ENCODE data around the gene CRKL. TPM values are rescaled to one million over a fixed set of nuclear protein-coding genes. Genes with fewer than 3 reads are reported as not detected.

CRKL gene
- total RNA-seq, 2 experiments from 2014 or later: 57.7 to 70.9 TPM

DNA sequence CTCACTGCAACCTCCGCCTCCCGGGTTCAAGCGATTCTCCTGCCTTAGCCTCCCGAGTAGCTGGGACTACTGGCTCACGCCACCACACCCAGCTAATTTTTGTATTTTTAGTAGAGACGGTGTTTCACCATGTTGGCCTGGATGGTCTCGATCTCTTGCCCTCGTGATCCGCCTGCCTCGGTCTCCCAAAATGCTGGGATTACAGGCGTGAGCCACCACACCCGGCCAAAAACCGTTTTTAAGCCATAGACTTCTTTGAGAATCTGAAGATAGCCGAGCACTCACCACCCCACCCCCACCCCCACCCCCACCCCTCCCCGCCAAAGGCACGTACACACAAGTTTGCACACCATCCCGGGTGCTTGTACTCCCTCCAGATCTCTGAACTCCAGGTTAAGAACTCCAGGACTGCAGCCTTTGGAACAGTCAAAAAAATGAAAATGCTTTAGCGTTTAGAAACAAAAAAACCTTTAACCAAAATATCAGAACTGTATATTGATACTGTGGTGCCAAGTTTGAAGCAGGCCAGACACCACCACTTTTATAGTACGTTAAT is 1.5 kb downstream of the CRKL start:
- Histone ChIP-seq H3K27ac (ENCODE audit: low read depth, low read length, poor library complexity, severe bottlenecking) (peak overlapping the region; percentile 70), H3K9me3 (ENCODE audit: low read length) (no peaks in the 10 kb centered on the region), H3K79me2 (ENCODE audit: insufficient read depth, low read depth, low read length) (peaks cover 64% of the 10 kb centered on the region), H2AFZ (ENCODE audit: low read length) (no peak overlapping the region), H4K20me1 (ENCODE audit: insufficient read depth, low read length) (peaks cover 26% of the 10 kb centered on the region), H3K36me3 (ENCODE audit: insufficient read depth, low read length) (peaks cover 30% of the 10 kb centered on the region), H3K4me3 (ENCODE audit: low read depth, low read length, poor library complexity, severe bottlenecking) (peak overlapping the region; percentile 97), H3K4me1 (ENCODE audit: insufficient read depth, low read length, poor library complexity, severe bottlenecking) (peaks cover 29% of the 10 kb centered on the region), H3K4me2 (ENCODE audit: low read length) (peak overlapping the region; percentile 75), H3K9me2 (ENCODE audit: insufficient read depth, low read length) (no peaks in the 10 kb centered on the region)
- no peak for TF ChIP-seq EZH2phosphoT487 (IDR thresholded peaks at IDR 0.05; ENCODE audit: borderline replicate concordance, low read depth, low read length)
- TF ChIP-seq, protein P1, sequence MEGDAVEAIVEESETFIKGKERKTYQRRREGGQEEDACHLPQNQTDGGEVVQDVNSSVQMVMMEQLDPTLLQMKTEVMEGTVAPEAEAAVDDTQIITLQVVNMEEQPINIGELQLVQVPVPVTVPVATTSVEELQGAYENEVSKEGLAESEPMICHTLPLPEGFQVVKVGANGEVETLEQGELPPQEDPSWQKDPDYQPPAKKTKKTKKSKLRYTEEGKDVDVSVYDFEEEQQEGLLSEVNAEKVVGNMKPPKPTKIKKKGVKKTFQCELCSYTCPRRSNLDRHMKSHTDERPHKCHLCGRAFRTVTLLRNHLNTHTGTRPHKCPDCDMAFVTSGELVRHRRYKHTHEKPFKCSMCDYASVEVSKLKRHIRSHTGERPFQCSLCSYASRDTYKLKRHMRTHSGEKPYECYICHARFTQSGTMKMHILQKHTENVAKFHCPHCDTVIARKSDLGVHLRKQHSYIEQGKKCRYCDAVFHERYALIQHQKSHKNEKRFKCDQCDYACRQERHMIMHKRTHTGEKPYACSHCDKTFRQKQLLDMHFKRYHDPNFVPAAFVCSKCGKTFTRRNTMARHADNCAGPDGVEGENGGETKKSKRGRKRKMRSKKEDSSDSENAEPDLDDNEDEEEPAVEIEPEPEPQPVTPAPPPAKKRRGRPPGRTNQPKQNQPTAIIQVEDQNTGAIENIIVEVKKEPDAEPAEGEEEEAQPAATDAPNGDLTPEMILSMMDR (conservative IDR thresholded peaks at IDR 0.05; ENCODE audit: low read length): no peak
- intact Hi-C loops (cut with micrococcal nuclease; ENCODE audit: unreplicated experiment): loop anchor here (10.0 kb wide), 1 partner anchor 66 kb away; the partner anchor contains the start of gene LZTR1
- ChIA-PET POLR2A (interaction anchor here (0.6 kb wide), 2 partner anchors 94 to 658 kb away, joined by 3 to 4 read pairs; no protein-coding TSS in a partner anchor), CTCF (ENCODE audit: unreplicated experiment) (no interaction called here)
- no TSS peak for BruUV-seq (replicated peaks)
- no peak for DNase-seq (ENCODE audit: low spot score)

DNA sequence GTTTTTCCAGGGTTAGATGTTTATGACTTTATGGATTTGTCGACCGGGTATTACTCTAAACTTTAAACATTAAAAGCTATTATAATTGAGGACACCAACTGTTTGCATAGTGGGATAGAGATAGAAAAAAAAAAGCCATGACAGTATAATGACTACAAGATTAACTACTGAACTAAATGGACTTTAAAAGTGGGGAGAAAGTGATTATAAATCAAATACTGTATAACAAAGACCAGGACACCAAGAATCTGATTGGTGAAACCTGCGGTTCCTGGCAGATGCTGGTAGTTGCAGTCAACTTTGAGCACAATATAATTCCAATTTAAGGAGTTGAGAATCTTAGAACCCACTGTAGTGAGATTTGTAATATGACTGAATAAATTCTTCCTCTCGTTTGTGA is 2.5 kb downstream of the CRKL start:
- TSS peak; percentile 72 for BruUV-seq (replicated peaks)
- intact Hi-C loops (cut with micrococcal nuclease; ENCODE audit: unreplicated experiment): loop anchor here (5.0 to 10.0 kb wide), 2 partner anchors 65 to 948 kb away; partner anchors contain the start of genes LZTR1 and MAPK1

More for the DNA sequence above, 2.5 kb downstream of the CRKL start:
- H3K9me3 ChIP-seq (ENCODE audit: low read length): no peaks in the 10 kb centered on the region
- TF ChIP-seq, protein P1 (conservative IDR thresholded peaks at IDR 0.05; ENCODE audit: low read length): no peak
- TF ChIP-seq EZH2phosphoT487 (IDR thresholded peaks at IDR 0.05; ENCODE audit: borderline replicate concordance, low read depth, low read length): no peak
- no peak overlapping the region for H2AFZ ChIP-seq (ENCODE audit: low read length)
- peaks cover 31% of the 10 kb centered on the region for H4K20me1 ChIP-seq (ENCODE audit: insufficient read depth, low read length)
- H3K9me2 ChIP-seq (ENCODE audit: insufficient read depth, low read length): no peaks in the 10 kb centered on the region
- peak overlapping the region; percentile 75 for H3K4me2 ChIP-seq (ENCODE audit: low read length)
- POLR2A ChIA-PET: interaction anchor here (0.7 kb wide), 2 partner anchors 49 to 66 kb away, joined by 3 read pairs; no protein-coding TSS in a partner anchor
- peaks cover 37% of the 10 kb centered on the region for H3K36me3 ChIP-seq (ENCODE audit: insufficient read depth, low read length)
- CTCF ChIA-PET (ENCODE audit: unreplicated experiment): no interaction called here
- H3K4me1 ChIP-seq (ENCODE audit: insufficient read depth, low read length, poor library complexity, severe bottlenecking): peaks cover 34% of the 10 kb centered on the region
- H3K79me2 ChIP-seq (ENCODE audit: insufficient read depth, low read depth, low read length): peaks cover 74% of the 10 kb centered on the region
- no peak overlapping the region for H3K27ac ChIP-seq (ENCODE audit: low read depth, low read length, poor library complexity, severe bottlenecking)
- H3K4me3 ChIP-seq (ENCODE audit: low read depth, low read length, poor library complexity, severe bottlenecking): peak overlapping the region; percentile 97
- no peak for DNase-seq (ENCODE audit: low spot score)
